Upper lobe of left lung (tissue), 6 donors: ENCODE data around the gene AGBL4. TPM values are rescaled to one million over a fixed set of nuclear protein-coding genes. Genes with fewer than 3 reads are reported as not detected.

Source experiments
- ATAC-seq, 2 donors: fragments of 200-7000 bp; cut with Tn5 transposase; one replicate each; pipeline ENCODE4 v1.9.1; 2022; ENCODE audit warnings: mild to moderate bottlenecking in 2 of 2, moderate library complexity in 2 of 2; ENCODE audit not compliant: low FRiP score in 2 of 2
- DNase-seq, 2 donors: peaks; one replicate each; pipeline ENCODE4 v3.0.0-alpha.2; 2019 to 2020
- H3K27ac ChIP-seq, 4 donors: fragments of 200-600 bp; sonication (generic); one replicate each; pipeline ENCODE4 v1.5.1; 2016 to 2019
- H3K27me3 ChIP-seq, 4 donors: fragments of 200-600 bp; sonication (generic); one replicate each; pipeline ENCODE4 v1.5.1; 2017 to 2019
- H3K36me3 ChIP-seq, 4 donors: fragments of 200-600 bp; sonication (generic); one replicate each; pipeline ENCODE4 v1.5.1; 2016 to 2019
- H3K4me1 ChIP-seq, 4 donors: fragments of 200-600 bp; sonication (generic); one replicate each; pipeline ENCODE4 v1.5.1; 2018 to 2019
- H3K4me3 ChIP-seq, 4 donors: fragments of 200-600 bp; sonication (generic); one replicate each; pipeline ENCODE4 v1.5.1; 2017 to 2019; ENCODE audit warnings: mild to moderate bottlenecking in 2 of 4, moderate library complexity in 1 of 4
- H3K9me3 ChIP-seq, 4 donors: fragments of 200-600 bp; sonication (generic); one replicate each; pipeline ENCODE4 v1.5.1; 2018 to 2019
- EP300 ChIP-seq, 4 donors: sonication (generic); formaldehyde crosslinking; IDR thresholded peaks; one replicate each; pipeline ENCODE4 v1.5.1; 2017; ENCODE audit warnings: antibody characterized with exemption in 4 of 4, control low read depth in 2 of 4
- POLR2A ChIP-seq, 4 donors: fragments of 450-650 bp; IDR thresholded peaks; one replicate each; pipeline ENCODE4 v1.5.1; 2016 to 2017; ENCODE audit warnings: antibody characterized with exemption in 4 of 4, mild to moderate bottlenecking in 2 of 4
- POLR2AphosphoS5 ChIP-seq, 2 donors: sonication (generic); formaldehyde crosslinking; IDR thresholded peaks; one replicate each; pipeline ENCODE4 v1.5.1; 2017; ENCODE audit warnings: antibody characterized with exemption in 2 of 2
- whole genome bisulfite sequencing, 2 donors: methylation state at CpG; one replicate each; pipeline ENCODE4 v1.1.5; 2017 to 2018; 5-methylcytosine and 5-hydroxymethylcytosine counted together
- total RNA-seq, 6 donors: library from RNA; depleted of rRNA in 4 of 6; stranded (reverse); fragments of >200 nt in 4 of 6; gene quantifications; one replicate each; pipeline versions ENCODE4 v1.1.0 to v1.2.1, GENCODE V29; 2016 to 2021
- TF ChIP-seq, protein P1 (sequence below), 6 experiments: fragments of 450-650 bp in 4 of 6; fragments of 200-600 bp in 2 of 6; sonication (generic) in 2 of 6; IDR thresholded peaks; one replicate each; pipeline ENCODE4 v1.5.1; 2016 to 2019; ENCODE audit warnings: antibody characterized with exemption in 6 of 6
- donor health status: DM: no; HTN: no; CAD: no; lungs with moderate emphysema.
- donor health status: DM: no; HTN: yes; CAD: no; lungs with severe emphysema.

The AGBL4 gene
- total RNA-seq, 6 donors from 2014 or later: 0.57 to 10.5 (median 1.5) TPM

DNA sequence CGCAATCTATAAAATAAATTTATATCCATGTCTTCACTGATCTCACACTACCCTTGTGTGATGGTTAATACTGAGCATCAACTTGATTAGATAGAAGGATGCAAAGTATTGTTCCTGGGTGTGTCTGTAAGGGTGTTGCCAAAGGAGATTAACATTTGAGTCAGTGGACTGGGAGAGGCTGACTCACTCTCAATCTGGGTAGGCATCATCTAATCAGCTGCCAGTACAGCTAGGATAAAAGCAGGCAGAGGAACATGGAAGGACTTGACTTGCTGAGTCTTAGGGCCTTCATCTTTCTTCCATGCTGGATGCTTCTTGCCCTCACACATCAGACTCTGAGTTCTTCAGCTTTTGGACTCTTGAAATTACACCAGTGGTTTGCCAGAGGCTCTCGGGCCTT is 615.4 kb downstream of the AGBL4 start:
- no peak for DNase-seq
- no peak overlapping the region for H3K4me3 ChIP-seq
- TF ChIP-seq POLR2A (IDR thresholded peaks at IDR 0.05) (no peak), EP300 (IDR thresholded peaks at IDR 0.05) (no peak), POLR2AphosphoS5 (IDR thresholded peaks at IDR 0.05) (no peak)
- TF ChIP-seq, protein P1, sequence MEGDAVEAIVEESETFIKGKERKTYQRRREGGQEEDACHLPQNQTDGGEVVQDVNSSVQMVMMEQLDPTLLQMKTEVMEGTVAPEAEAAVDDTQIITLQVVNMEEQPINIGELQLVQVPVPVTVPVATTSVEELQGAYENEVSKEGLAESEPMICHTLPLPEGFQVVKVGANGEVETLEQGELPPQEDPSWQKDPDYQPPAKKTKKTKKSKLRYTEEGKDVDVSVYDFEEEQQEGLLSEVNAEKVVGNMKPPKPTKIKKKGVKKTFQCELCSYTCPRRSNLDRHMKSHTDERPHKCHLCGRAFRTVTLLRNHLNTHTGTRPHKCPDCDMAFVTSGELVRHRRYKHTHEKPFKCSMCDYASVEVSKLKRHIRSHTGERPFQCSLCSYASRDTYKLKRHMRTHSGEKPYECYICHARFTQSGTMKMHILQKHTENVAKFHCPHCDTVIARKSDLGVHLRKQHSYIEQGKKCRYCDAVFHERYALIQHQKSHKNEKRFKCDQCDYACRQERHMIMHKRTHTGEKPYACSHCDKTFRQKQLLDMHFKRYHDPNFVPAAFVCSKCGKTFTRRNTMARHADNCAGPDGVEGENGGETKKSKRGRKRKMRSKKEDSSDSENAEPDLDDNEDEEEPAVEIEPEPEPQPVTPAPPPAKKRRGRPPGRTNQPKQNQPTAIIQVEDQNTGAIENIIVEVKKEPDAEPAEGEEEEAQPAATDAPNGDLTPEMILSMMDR (IDR thresholded peaks at IDR 0.05): no peak
- WGBS, 2 donors: 81 to 82% methylated on average over 2 of the region's 2 CpGs
- no peaks in the 10 kb centered on the region for H3K36me3 ChIP-seq
- no peak for ATAC-seq
- H3K9me3 ChIP-seq: no peaks in the 10 kb centered on the region
- no peaks in the 10 kb centered on the region for H3K4me1 ChIP-seq
- no peak overlapping the region for H3K27ac ChIP-seq
- H3K27me3 ChIP-seq: no peaks in the 10 kb centered on the region

DNA sequence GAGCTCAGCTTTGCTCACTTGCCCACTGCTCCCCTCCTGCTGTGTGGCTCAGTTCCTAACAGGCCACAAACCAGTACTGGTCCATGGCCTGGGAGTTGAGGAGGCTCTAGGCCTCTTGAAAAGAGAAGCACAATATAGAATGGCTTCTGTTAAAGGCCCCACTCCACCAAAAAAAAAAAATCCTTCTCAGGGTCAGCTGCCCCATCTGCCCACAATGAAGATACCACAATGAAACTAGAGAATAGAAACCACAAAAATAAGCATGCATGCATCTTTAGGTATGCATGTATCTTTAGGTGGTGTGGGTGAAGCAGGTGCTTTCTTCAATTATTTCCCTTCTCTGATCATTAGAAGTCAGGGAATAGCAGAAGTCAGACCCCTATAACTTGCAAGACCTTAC is 626.7 kb downstream of the AGBL4 start:
- Histone ChIP-seq H3K36me3 (no peaks in the 10 kb centered on the region), H3K4me1 (no peaks in the 10 kb centered on the region), H3K9me3 (no peaks in the 10 kb centered on the region), H3K27ac (no peak overlapping the region), H3K4me3 (no peak overlapping the region), H3K27me3 (no peaks in the 10 kb centered on the region)
- DNase-seq: no peak
- TF ChIP-seq POLR2AphosphoS5 (IDR thresholded peaks at IDR 0.05): no peak
- TF ChIP-seq POLR2A (IDR thresholded peaks at IDR 0.05): no peak
- TF ChIP-seq, protein P1 (IDR thresholded peaks at IDR 0.05): no peak
- no peak for TF ChIP-seq EP300 (IDR thresholded peaks at IDR 0.05)
- no peak for ATAC-seq

DNA sequence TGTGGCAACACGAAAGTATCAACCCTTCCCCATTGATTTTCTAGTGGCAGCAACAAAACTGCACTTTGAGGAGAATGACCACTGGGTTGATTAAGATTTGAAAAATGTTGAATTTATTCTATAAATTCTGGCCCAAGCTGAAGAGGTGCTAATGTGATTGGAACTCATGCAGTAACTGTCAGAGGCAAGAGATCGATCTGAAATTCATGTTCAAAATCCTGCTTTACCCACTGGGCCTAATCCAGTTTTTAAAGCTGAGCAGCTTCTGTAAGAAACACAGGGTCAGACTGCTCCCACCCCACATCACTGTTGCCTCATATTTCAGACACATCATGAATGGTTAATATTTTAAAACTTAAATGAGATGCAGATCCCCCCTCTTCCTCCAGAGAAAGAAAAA is 629.6 kb downstream of the AGBL4 start:
- H3K4me1 ChIP-seq: no peaks in the 10 kb centered on the region
- H3K27ac ChIP-seq: no peak overlapping the region
- H3K4me3 ChIP-seq: no peak overlapping the region
- no peak for ATAC-seq
- H3K9me3 ChIP-seq: no peaks in the 10 kb centered on the region
- TF ChIP-seq POLR2AphosphoS5 (IDR thresholded peaks at IDR 0.05): no peak
- no peak for TF ChIP-seq POLR2A (IDR thresholded peaks at IDR 0.05)
- no peak for TF ChIP-seq EP300 (IDR thresholded peaks at IDR 0.05)
- TF ChIP-seq, protein P1 (IDR thresholded peaks at IDR 0.05): no peak
- no peak for DNase-seq
- no peaks in the 10 kb centered on the region for H3K27me3 ChIP-seq
- WGBS, 2 donors: 85 to 89% methylated on average over 2 of the region's 2 CpGs
- no peaks in the 10 kb centered on the region for H3K36me3 ChIP-seq

DNA sequence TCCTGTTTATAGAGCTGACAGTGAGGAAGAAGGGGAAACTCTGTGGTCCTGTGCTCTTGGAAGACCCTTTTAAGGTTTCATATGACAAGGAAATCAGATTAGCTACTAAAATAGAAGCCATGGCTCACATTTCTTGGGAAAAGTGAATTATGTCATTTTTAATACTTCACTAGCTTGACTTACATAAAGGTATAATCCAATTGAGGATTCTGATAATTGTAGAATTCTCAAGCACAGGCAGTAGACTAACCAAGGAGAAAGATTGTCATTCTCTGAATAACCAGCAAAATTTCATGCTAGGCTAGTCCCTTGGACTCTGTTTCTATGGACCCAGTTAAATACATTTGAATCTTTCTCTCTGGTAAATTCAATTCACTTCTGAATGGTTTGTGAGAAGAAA is 634.1 kb downstream of the AGBL4 start:
- no peak overlapping the region for H3K27ac ChIP-seq
- no peaks in the 10 kb centered on the region for H3K36me3 ChIP-seq
- no peak for ATAC-seq
- H3K4me3 ChIP-seq: no peak overlapping the region
- no peak for DNase-seq
- H3K9me3 ChIP-seq: no peaks in the 10 kb centered on the region
- no peaks in the 10 kb centered on the region for H3K4me1 ChIP-seq
- TF ChIP-seq EP300 (IDR thresholded peaks at IDR 0.05) (no peak), POLR2A (IDR thresholded peaks at IDR 0.05) (no peak), POLR2AphosphoS5 (IDR thresholded peaks at IDR 0.05) (no peak)
- TF ChIP-seq, protein P1 (IDR thresholded peaks at IDR 0.05): no peak
- H3K27me3 ChIP-seq: no peaks in the 10 kb centered on the region

DNA sequence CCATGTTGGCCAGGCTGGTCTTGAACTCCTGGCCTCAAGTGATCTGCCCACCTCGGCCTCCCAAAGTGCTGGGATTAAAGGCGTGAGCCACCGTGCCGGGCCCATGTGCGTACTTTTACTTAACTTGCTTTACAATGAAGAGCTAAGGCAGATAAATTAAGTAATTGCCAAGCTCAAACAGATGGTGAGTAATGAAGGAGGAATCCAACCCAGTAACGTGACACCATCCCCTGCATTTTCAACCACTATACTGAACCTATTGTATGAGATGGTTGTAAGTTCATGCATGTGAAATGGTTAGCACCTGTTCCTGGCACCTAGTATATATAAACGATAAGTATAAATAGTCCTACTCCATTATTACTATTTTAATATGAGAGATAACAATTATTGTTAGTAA is 659.1 kb downstream of the AGBL4 start:
- Histone ChIP-seq H3K36me3 (no peaks in the 10 kb centered on the region), H3K27me3 (no peaks in the 10 kb centered on the region), H3K9me3 (no peaks in the 10 kb centered on the region), H3K4me1 (no peaks in the 10 kb centered on the region), H3K27ac (no peak overlapping the region), H3K4me3 (no peak overlapping the region)
- TF ChIP-seq POLR2AphosphoS5 (IDR thresholded peaks at IDR 0.05) (no peak), EP300 (IDR thresholded peaks at IDR 0.05) (no peak), POLR2A (IDR thresholded peaks at IDR 0.05) (no peak)
- TF ChIP-seq, protein P1 (IDR thresholded peaks at IDR 0.05): no peak
- DNase-seq (no peak), ATAC-seq (no peak)
- 89 to 92% methylated on average over 7 of the region's 7 CpGs for WGBS, 2 donors
